Measurements from ENCODE around the gene NFIC.
"Not testable (repeated sequence)": the region's sequence is repeated elsewhere in the genome, so short reads cannot be mapped to it uniquely, and the experiment has no call there.

Gene NFIC

GRCh38 chr19:3365836-3366752 lies at the start of gene NFIC:
TSS of gene NFIC (plus strand) at chr19:3366583. CDS start at chr19:3366637, 54 bp downstream.
- DNase-seq (ENCODE audit: low spot score) (peak; percentile 59), FAIRE-seq (no peak)

- FAIRE-seq, result no peak
- no peak for DNase-seq (ENCODE audit: low spot score)
Measured at GRCh38 chr19:3316659-3317207, 49.6 kb upstream of the NFIC start.

GRCh38 chr19:3319643-3320353 lies 46.6 kb upstream of the NFIC start:
- FAIRE-seq (peak; percentile 84), DNase-seq (ENCODE audit: low spot score) (peak; percentile 82)

- DNase-seq (ENCODE audit: low spot score) (peak; percentile 26), FAIRE-seq (no peak)
Measured at GRCh38 chr19:3320354-3320670, 46.1 kb upstream of the NFIC start.

GRCh38 chr19:3320853-3321252 lies 45.5 kb upstream of the NFIC start:
- no peak for DNase-seq (ENCODE audit: low spot score)
- FAIRE-seq, result no peak

GRCh38 chr19:3321696-3322095 lies 44.7 kb upstream of the NFIC start:
- FAIRE-seq, result no peak

GRCh38 chr19:3322199-3322978 lies 44.0 kb upstream of the NFIC start:
- FAIRE-seq, result no peak
- no peak for DNase-seq (ENCODE audit: low spot score)

More at GRCh38 chr19:3321696-3322095, 44.7 kb upstream of the NFIC start:
- no peak for DNase-seq (ENCODE audit: low spot score)

- FAIRE-seq, result no peak
- no peak for DNase-seq (ENCODE audit: low spot score)
Measured at GRCh38 chr19:3323026-3323425, 43.4 kb upstream of the NFIC start.

GRCh38 chr19:3323658-3324057 lies 42.7 kb upstream of the NFIC start:
- FAIRE-seq, result no peak
- no peak for DNase-seq (ENCODE audit: low spot score)

- no peak for FAIRE-seq
- peak; percentile 13 for DNase-seq (ENCODE audit: low spot score)
Measured at GRCh38 chr19:3324405-3324856, 42.0 kb upstream of the NFIC start.

- DNase-seq (ENCODE audit: low spot score) (no peak), FAIRE-seq (no peak)
Measured at GRCh38 chr19:3325451-3325850, 40.9 kb upstream of the NFIC start.

- FAIRE-seq, result no peak
- no peak for DNase-seq (ENCODE audit: low spot score)
Measured at GRCh38 chr19:3328743-3329142, 37.6 kb upstream of the NFIC start.

- FAIRE-seq (no peak), DNase-seq (ENCODE audit: low spot score) (no peak)
Measured at GRCh38 chr19:3330047-3330446, 36.3 kb upstream of the NFIC start.

- FAIRE-seq; DNase-seq (ENCODE audit: low spot score): not testable (repeated sequence)
Measured at GRCh38 chr19:3332232-3332631, 34.2 kb upstream of the NFIC start.

- DNase-seq (ENCODE audit: low spot score) (no peak), FAIRE-seq (no peak)
Measured at GRCh38 chr19:3333020-3333583, 33.3 kb upstream of the NFIC start.

GRCh38 chr19:3333662-3334061 lies 32.7 kb upstream of the NFIC start:
- no peak for FAIRE-seq
- no peak for DNase-seq (ENCODE audit: low spot score)

GRCh38 chr19:3334749-3335430 lies 31.5 kb upstream of the NFIC start:
- not testable (repeated sequence) for FAIRE-seq

GRCh38 chr19:3335431-3336350 lies 30.7 kb upstream of the NFIC start:
- DNase-seq (ENCODE audit: low spot score) (peak; percentile 19), FAIRE-seq (no peak)

More at GRCh38 chr19:3334749-3335430, 31.5 kb upstream of the NFIC start:
- not testable (repeated sequence) for DNase-seq (ENCODE audit: low spot score)

- no peak for FAIRE-seq
Measured at GRCh38 chr19:3336351-3336679, 30.1 kb upstream of the NFIC start.

More at GRCh38 chr19:3336351-3336679, 30.1 kb upstream of the NFIC start:
- no peak for DNase-seq (ENCODE audit: low spot score)

All from RCC 7860 (cell line).